Tibial artery (tissue), 4 donors: ENCODE measurements around the gene FIZ1.

Source experiments
- DNase-seq, 2 donors: peaks; one replicate each; pipeline ENCODE4 v3.0.0-alpha.2; 2019
- H3K27ac ChIP-seq, 2 donors: fragments of 200-600 bp; sonication (generic) in 1 of 2; 1 replicate in 1 of 2; 2 replicates in 1 of 2; pipeline ENCODE4 v1.5.1; 2018 to 2019; ENCODE audit warnings: mild to moderate bottlenecking in 1 of 2
- H3K27me3 ChIP-seq, 2 donors: fragments of 200-600 bp; sonication (generic) in 1 of 2; one replicate each; pipeline versions ENCODE4 v1.5.1 to v1.6.0; 2016 to 2019
- H3K36me3 ChIP-seq, 3 donors: fragments of 200-600 bp; sonication (generic) in 2 of 3; one replicate each; pipeline ENCODE4 v1.5.1; 2016 to 2019; ENCODE audit warnings: mild to moderate bottlenecking in 2 of 3
- H3K4me1 ChIP-seq, 4 donors: fragments of 200-600 bp; sonication (generic) in 2 of 4; 1 replicate in 3 of 4; 2 replicates in 1 of 4; pipeline ENCODE4 v1.5.1; 2016 to 2019
- H3K4me3 ChIP-seq, 2 donors: fragments of 200-600 bp; sonication (generic) in 1 of 2; 1 replicate in 1 of 2; 2 replicates in 1 of 2; pipeline ENCODE4 v1.5.1; 2018 to 2019; ENCODE audit warnings: mild to moderate bottlenecking in 2 of 2
- H3K9me3 ChIP-seq, 3 donors: fragments of 200-600 bp; sonication (generic) in 1 of 3; one replicate each; pipeline ENCODE4 v1.5.1; 2016 to 2019
- CTCF ChIP-seq, 2 experiments: fragments of 200-600 bp in 1 of 2; fragments of 450-650 bp in 1 of 2; IDR thresholded peaks; one replicate each; pipeline ENCODE4 v1.5.1; 2017 to 2019; ENCODE audit warnings: antibody characterized with exemption in 2 of 2, mild to moderate bottlenecking in 1 of 2, moderate library complexity in 1 of 2
- intact Hi-C: fragments of 100-400 bp; cut with DNase I; formaldehyde crosslinking; loops from one replicate; pipeline ENCODE4 v1.15.0; 2023; ENCODE audit warnings: low total_unique reads

FIZ1 gene

GRCh38 chr19:55645512-55645881, 46.2 kb upstream of the FIZ1 start:
- Histone ChIP-seq H3K4me1 (peaks cover 0 to 72% (median 48%) of the 10 kb centered on the region in 4 donors), H3K27ac (no peak overlapping the region), H3K27me3 (no peaks in the 10 kb centered on the region), H3K4me3 (no peak overlapping the region), H3K36me3 (peaks cover 0 to 15% (median 10%) of the 10 kb centered on the region in 3 donors), H3K9me3 (no peaks in the 10 kb centered on the region)
- intact Hi-C loops, result no loop called here
- DNase-seq, result no peak
- TF ChIP-seq CTCF (IDR thresholded peaks at IDR 0.05), result no peak

- no peak for TF ChIP-seq CTCF (IDR thresholded peaks at IDR 0.05)
- intact Hi-C loops, result no loop called here
- Histone ChIP-seq H3K27me3 (no peaks in the 10 kb centered on the region), H3K27ac (no peak overlapping the region), H3K4me1 (peaks cover 0 to 77% (median 53%) of the 10 kb centered on the region in 4 donors), H3K36me3 (peaks cover 0 to 15% (median 10%) of the 10 kb centered on the region in 3 donors), H3K4me3 (peak overlapping the region in 1 of 2 donors; percentile 92), H3K9me3 (no peaks in the 10 kb centered on the region)
- DNase-seq, result no peak
These were observed 45.7 kb upstream of the FIZ1 start for GRCh38 chr19:55644842-55645511.

GRCh38 chr19:55644191-55644833, 45.0 kb upstream of the FIZ1 start:
- TF ChIP-seq CTCF (IDR thresholded peaks at IDR 0.05), result no peak
- Histone ChIP-seq H3K4me3 (peak overlapping the region; percentile 86 to 92), H3K36me3 (peaks cover 0 to 15% (median 10%) of the 10 kb centered on the region in 3 donors), H3K27ac (peak overlapping the region; percentile 92 to 95), H3K27me3 (no peaks in the 10 kb centered on the region), H3K9me3 (no peaks in the 10 kb centered on the region), H3K4me1 (peaks cover 0 to 80% (median 57%) of the 10 kb centered on the region in 4 donors)
- DNase-seq, result no peak
- intact Hi-C loops, result no loop called here

DNA sequence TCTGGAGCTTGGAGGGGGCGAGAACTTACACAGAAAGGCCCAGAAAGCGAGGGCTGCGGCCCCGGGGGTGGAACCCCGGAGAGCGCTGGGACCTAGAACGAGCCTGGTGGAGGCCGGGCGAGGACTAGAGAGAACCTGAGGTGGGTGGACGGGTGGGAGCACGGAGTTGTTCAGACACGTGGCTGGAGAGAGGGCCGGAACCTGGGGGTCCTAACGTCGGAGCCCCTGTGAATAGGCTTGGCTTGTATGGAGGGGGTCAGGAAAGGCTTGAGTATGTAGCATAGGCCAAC, 44.5 kb upstream of the FIZ1 start:
- intact Hi-C loops, result no loop called here
- Histone ChIP-seq H3K27me3 (no peaks in the 10 kb centered on the region), H3K27ac (peak overlapping the region; percentile 92 to 95), H3K4me1 (peaks cover 0 to 79% (median 56%) of the 10 kb centered on the region in 4 donors), H3K36me3 (peaks cover 0 to 15% (median 10%) of the 10 kb centered on the region in 3 donors), H3K9me3 (no peaks in the 10 kb centered on the region), H3K4me3 (peak overlapping the region; percentile 86 to 92)
- TF ChIP-seq CTCF (IDR thresholded peaks at IDR 0.05), result no peak
- DNase-seq, result no peak

DNA sequence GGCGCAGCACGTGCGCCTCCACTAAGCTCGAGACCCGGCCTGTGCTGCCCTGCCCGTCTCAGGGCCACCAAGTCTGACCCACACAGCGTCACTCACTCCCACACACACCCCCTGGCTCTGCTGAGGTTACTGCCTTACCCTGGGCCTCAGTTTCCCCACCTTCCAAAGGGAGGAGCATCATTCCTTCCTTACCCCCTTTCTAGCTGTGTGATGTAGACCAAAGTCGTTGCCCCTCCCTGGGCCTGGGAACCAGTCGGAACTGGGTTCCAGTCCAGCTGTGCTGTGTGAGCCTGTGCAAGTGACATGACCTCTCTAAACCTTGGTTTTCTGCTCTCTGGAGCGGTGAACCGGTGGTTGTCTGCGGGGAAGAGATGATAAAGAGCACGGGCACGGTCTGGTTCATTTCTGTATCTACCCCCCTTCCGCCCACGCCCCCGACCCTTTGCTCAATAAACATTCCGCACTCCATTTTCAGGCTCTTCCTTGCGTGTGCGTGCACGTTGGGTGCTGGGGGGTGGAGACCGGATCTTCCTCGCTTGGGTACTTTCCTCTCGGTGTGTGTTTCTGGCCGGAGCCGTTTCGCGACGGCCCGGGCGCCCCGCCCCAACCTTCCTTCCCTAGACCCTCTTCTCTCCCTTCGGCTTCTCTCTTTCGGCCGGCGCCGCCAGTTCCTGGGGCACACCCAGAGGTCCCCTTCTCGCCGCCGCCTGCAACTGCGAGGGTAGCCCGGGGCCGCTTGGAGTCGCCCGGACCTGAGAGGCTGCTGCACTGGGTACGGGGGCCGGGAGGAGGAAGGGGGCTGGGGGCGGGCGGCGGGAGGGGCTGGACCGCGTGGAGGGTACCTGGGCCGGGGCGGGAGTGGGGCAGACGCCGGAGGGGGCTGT, 43.9 kb upstream of the FIZ1 start, which contains the start of gene ZNF581:
Gene ZNF581 (plus strand): TSS at position 647 of the 884 bp plus-strand sequence. CDS start 923 bp downstream, outside the sequence.
- Histone ChIP-seq H3K4me1 (peaks cover 0 to 77% (median 54%) of the 10 kb centered on the region in 4 donors), H3K9me3 (no peaks in the 10 kb centered on the region), H3K27me3 (no peaks in the 10 kb centered on the region), H3K27ac (peak within 1 kb of the TSS; percentile 92 to 95), H3K4me3 (peak within 1 kb of the TSS; percentile 86 to 92), H3K36me3 (peaks cover 0 to 18% (median 10%) of the 10 kb centered on the region in 3 donors)
- TF ChIP-seq CTCF (IDR thresholded peaks at IDR 0.05), result no peak
- peak; percentile 75 to 86 for DNase-seq
- intact Hi-C loops, result no loop called here
